ENCODE data around the gene MRPS15.

DNA sequence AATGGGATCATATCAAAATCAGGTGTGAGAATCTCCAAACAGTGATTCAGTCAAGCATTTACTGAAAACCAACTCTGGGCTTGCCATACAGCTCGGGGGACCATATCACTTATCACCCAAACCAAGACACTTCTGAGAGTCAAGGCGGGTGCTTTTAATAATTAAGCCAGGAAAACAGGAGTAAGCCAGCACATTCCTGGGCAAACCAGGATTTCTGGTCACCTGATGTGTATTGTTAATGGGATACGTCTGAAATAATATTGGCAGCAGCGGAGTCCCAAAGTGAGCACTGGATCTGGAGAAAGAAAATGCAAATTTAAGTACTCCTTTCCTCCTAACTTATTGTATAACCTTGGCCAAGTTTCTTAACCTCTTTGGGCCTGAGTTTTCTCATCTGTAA, 31.6 kb downstream of the MRPS15 start:
- TF ChIP-seq, protein P1, sequence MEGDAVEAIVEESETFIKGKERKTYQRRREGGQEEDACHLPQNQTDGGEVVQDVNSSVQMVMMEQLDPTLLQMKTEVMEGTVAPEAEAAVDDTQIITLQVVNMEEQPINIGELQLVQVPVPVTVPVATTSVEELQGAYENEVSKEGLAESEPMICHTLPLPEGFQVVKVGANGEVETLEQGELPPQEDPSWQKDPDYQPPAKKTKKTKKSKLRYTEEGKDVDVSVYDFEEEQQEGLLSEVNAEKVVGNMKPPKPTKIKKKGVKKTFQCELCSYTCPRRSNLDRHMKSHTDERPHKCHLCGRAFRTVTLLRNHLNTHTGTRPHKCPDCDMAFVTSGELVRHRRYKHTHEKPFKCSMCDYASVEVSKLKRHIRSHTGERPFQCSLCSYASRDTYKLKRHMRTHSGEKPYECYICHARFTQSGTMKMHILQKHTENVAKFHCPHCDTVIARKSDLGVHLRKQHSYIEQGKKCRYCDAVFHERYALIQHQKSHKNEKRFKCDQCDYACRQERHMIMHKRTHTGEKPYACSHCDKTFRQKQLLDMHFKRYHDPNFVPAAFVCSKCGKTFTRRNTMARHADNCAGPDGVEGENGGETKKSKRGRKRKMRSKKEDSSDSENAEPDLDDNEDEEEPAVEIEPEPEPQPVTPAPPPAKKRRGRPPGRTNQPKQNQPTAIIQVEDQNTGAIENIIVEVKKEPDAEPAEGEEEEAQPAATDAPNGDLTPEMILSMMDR (IDR thresholded peaks at IDR 0.05) = no peak
- TF ChIP-seq POLR2A (IDR thresholded peaks at IDR 0.05) = no peak
